Stomach (tissue), 4 donors: ENCODE measurements around the gene SLC27A1.

ENCODE experiments used
- CTCF ChIP-seq, 7 experiments: fragments of 450-650 bp in 4 of 7; fragments of 200-600 bp in 3 of 7; sonication (generic) in 3 of 7; IDR thresholded peaks; one replicate each; pipeline ENCODE4 v1.5.1; 2016 to 2019; ENCODE audit warnings: antibody characterized with exemption in 7 of 7, control low read depth in 2 of 7, mild to moderate bottlenecking in 1 of 7
- POLR2AphosphoS5 ChIP-seq, 3 donors: sonication (generic); formaldehyde crosslinking; IDR thresholded peaks; one replicate each; pipeline ENCODE4 v1.6.1; 2016; ENCODE audit warnings: antibody characterized with exemption in 3 of 3

DNA sequence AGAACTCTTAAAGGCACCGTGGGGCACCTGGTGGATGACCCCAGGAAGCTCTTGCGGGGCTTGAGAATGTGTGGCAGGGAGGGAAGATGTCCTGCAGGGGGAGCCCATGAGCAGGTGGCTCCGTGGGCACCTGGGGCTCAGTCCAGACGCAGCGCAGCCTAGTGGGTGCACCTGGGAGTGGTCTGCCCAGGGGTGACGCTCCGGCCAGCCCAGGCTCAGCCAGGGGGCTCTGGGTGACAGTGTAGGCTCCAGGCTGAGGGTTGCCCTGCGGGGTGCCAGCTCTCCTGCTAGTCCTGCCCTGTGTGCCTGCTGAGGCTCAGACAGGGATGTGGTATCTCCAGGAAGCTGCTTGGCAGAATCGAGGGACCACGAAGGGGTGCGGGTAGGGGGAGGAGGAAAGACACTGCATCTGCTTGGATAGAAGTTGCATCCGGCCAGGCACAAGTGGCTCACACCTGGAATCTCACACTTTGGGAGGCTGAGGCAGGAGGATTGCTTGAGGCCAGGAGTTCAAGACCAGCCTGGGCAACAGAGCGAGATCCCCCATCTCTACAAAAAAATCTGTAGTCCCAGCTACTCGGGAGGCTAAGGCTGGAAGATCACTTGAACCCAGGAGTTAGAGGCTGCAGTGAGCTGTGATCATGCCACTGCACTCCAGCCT lies 26.1 kb downstream of the SLC27A1 start:
- TF ChIP-seq POLR2AphosphoS5 (IDR thresholded peaks at IDR 0.05) = no peak
- peak in 5 of 7 experiments; percentile 70 to 88 (median 84) for TF ChIP-seq CTCF (IDR thresholded peaks at IDR 0.05)
